ENCODE measurements around the gene NRCAM.
"Not testable (repeated sequence)": the region's sequence is repeated elsewhere in the genome, so short reads cannot be mapped to it uniquely, and the experiment has no call there.

DNA sequence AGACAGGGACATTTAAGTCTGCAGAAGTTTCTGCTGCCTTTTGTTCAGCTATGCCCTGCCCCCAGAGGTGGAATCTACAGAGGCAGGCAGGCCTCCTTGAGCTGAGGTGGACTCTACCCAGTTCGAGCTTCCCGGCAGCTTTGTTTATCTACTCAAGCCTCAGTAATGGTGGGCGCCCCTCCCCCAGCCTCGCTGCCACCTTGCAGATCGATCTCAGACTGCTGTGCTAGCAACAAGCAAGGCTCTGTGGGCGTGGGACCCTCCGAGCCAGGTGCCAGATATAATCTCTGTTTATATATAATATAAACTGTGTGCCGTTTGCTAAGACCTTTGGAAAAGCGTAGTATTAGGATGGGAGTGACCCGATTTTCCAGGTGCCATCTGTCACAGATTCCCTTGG lies 63.1 kb downstream of the NRCAM start:
- TF ChIP-seq ELF4 (IDR thresholded peaks at IDR 0.05); SP1 (IDR thresholded peaks at IDR 0.05); SUZ12 (IDR thresholded peaks at IDR 0.05); L3MBTL2 (conservative IDR thresholded peaks at IDR 0.05); ARNT (IDR thresholded peaks at IDR 0.05); BHLHE40 (IDR thresholded peaks at IDR 0.05; ENCODE audit: borderline replicate concordance); LEF1 (IDR thresholded peaks at IDR 0.05; ENCODE audit: borderline replicate concordance); FOXK2 (IDR thresholded peaks at IDR 0.05); FOXM1 (IDR thresholded peaks at IDR 0.05; ENCODE audit: borderline replicate concordance); FOXA1 (IDR thresholded peaks at IDR 0.05); TARDBP (IDR thresholded peaks at IDR 0.05): not testable (repeated sequence)
